CD1c-positive myeloid dendritic cell (primary cell): ENCODE measurements around the gene LYZ.

ENCODE experiments used
- DNase-seq: peaks from one replicate; pipeline ENCODE4 v3.0.0-alpha.2; 2016; ENCODE audit errors: extremely low spot score

Gene LYZ

GRCh38 chr12:69338936-69339335, 9.2 kb upstream of the LYZ start:
- peak; percentile 48 for DNase-seq

GRCh38 chr12:69339999-69340398, 8.2 kb upstream of the LYZ start:
- no peak for DNase-seq

- peak; percentile 77 for DNase-seq
These were observed 6.9 kb upstream of the LYZ start for GRCh38 chr12:69341328-69341727.

- DNase-seq, result no peak
These were observed 5.8 kb upstream of the LYZ start for GRCh38 chr12:69342421-69342820.

GRCh38 chr12:69343357-69343756, 4.8 kb upstream of the LYZ start:
- peak; percentile 58 for DNase-seq

- DNase-seq, result no peak
These were observed 4.1 kb upstream of the LYZ start for GRCh38 chr12:69343885-69344612.

GRCh38 chr12:69345077-69345476, 3.1 kb upstream of the LYZ start:
- DNase-seq, result no peak

- DNase-seq, result no peak
These were observed 2.4 kb upstream of the LYZ start for GRCh38 chr12:69345742-69346141.

- DNase-seq, result no peak
These were observed 1.9 kb downstream of the LYZ start for GRCh38 chr12:69350002-69350626.

- no peak for DNase-seq
These were observed 2.6 kb downstream of the LYZ start for GRCh38 chr12:69350777-69351176.

GRCh38 chr12:69351462-69352236, 3.5 kb downstream of the LYZ start:
- no peak for DNase-seq

GRCh38 chr12:69352904-69353303, 4.7 kb downstream of the LYZ start:
- no peak for DNase-seq

GRCh38 chr12:69354172-69354555, 6.0 kb downstream of the LYZ start:
- no peak for DNase-seq

- DNase-seq, result no peak
These were observed 6.5 kb downstream of the LYZ start for GRCh38 chr12:69354556-69355187.

GRCh38 chr12:69355363-69356028, 7.3 kb downstream of the LYZ start:
- DNase-seq, result no peak

- peak; percentile 93 for DNase-seq
These were observed 11.6 kb downstream of the LYZ start, which contains the start of gene YEATS4 for GRCh38 chr12:69359531-69360347. YEATS4 (plus strand) TSS chr12:69359743; CDS start chr12:69359973, 230 bp downstream.

GRCh38 chr12:69360348-69360672, 12.1 kb downstream of the LYZ start:
- DNase-seq, result no peak

- no peak for DNase-seq
These were observed 18.6 kb downstream of the LYZ start for GRCh38 chr12:69366796-69367195.

- DNase-seq, result no peak
These were observed 20.0 kb downstream of the LYZ start for GRCh38 chr12:69368171-69368570.

GRCh38 chr12:69383074-69383473, 34.9 kb downstream of the LYZ start:
- no peak for DNase-seq

- DNase-seq, result no peak
These were observed 36.9 kb downstream of the LYZ start for GRCh38 chr12:69385038-69385437.
